GM15510 (cell line): ENCODE data around the gene MKI67.

Source experiments
- POLR2A ChIP-seq: IDR thresholded peaks from 3 replicates; pipeline ENCODE4 v1.6.1; 2011; ENCODE audit warnings: borderline replicate concordance; ENCODE audit not compliant: insufficient read length; ENCODE audit errors: extremely low read depth

The MKI67 gene

DNA sequence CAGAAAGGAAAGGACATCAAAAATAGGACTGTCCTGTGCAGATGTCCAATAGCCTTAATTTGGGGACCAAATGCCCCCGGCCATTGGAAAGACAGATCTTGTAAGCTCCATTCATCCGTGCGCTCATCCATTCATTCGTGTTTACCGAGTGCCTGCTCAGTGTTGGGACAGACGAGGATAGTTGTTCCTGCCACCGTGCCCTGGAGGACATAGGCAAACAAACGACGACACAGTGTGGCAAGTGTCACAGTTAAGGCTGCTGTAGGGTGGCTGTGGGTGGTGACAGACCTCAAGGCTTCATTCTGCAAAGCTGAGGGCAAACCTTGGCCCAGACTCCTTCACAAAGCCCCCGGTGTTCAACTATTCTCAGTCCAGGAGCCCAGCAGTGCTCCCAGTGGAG is 27.6 kb downstream of the MKI67 start:
- no peak for TF ChIP-seq POLR2A

DNA sequence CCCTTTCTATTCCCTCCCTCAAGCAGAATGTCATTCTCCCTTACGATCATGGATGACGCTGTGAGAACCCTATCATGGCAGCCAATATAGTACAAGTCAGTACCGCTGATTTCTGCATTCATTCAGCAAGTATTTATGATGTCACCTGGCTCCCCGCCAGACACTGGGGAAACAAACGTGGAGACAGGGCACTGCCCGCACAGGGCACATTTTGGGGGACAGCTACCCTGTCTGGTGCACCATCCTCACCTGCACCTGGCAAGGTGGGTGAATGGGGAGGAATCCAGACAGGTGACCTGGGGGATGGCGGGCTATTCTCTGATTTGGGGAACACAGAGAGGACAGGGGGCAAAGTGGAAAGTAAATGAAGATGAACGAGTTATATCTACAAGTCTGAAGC is 28.4 kb downstream of the MKI67 start:
- no peak for TF ChIP-seq POLR2A

DNA sequence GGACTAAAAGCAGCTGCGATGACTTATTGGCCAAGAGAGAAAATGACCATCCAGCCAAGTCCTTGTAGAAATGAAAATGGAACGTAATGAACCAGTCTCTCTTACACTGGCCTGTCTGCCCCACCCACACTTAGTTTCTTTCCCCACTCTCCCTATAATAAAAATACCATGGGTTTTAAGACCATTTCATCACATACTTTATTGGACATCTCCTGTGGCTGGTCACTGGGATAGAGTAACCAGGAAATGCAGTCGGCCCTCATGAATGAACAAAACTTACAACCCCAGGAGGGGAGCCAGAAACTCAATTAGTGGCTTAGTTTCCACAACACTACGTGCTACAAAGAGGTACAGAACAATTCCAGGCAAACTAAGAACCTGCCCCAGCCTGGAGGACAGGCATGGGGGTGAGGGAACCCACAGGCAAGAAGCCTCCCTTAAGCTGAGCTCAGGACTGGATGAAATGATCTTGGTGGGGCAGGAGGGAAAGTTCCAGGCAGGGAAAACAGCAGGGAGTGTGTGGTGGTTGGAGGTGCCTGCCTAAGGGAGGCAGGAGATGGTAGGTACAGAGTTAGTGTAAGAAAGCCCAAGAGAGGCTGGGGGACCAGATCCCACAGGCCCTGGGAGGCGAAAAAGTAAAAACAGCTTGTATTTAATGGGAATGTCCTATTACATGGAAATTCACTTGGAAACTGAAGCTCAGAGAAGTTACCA is 29.6 kb downstream of the MKI67 start:
- TF ChIP-seq POLR2A = no peak

DNA sequence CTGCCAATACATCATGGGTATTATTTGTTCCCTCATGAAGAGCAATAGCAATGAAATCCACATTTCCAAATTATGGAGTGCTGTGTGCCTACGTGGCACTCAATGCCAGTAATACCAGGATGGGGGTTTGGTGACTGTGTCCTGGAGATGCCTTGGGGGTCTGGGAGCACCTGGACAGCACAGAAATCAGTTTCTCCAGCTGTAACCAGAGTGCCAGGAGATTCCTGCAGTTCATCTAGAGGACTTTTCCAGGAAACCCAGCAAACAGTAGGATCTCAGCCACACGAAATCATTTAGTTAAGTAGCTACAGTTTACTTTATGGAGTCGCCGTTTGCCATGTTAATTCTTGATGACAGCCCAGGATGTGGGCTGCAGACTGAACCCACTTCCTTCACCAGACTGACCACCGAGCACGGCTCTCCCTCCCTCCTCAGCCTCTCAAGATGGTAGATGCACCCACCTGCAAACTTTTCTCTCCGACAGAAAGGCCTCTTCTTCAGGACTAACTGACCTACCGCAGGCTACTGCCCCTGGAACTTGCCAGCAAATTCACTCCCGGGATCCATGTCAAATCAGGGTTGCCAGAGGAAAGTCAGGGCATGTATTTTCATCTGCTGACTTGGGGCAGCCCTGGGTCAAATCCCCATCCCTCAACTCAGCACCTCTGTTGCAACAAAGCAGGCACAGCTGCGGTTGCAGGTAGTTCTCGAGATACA is 30.3 kb downstream of the MKI67 start:
- TF ChIP-seq POLR2A = no peak

DNA sequence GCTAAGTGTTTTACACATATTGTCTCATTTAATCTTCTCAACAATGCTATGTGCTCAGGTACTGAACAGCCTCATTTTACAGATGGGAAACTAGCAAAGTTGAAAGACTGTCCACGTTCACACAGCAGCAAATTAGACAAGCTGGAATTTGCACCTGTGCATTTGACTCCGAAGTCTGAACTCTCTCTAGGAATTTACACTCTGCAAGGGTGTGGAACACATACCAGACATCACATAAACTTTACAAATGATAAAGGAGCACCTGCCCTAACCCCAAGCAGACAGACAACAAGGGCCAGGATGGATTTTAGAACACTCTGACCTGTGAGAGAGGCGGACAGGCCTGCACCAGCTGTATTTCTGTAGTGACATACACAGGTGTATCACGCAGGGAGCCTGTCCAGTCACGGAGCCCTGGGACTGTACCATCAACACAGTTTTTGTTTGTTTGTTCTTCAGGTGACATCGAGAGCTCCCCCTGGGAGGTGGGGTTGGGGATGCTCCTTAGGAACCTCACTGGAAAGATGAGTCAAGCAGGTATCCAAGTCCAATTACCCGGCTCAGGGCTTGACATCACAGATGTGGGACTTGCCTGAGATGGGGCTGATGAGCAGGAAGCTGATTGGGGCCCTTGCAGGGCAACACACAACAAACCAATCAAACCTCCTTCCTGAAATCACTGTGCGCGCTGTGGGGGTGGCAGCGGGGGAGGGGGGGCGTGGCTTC is 31.0 kb downstream of the MKI67 start:
- TF ChIP-seq POLR2A = no peak

DNA sequence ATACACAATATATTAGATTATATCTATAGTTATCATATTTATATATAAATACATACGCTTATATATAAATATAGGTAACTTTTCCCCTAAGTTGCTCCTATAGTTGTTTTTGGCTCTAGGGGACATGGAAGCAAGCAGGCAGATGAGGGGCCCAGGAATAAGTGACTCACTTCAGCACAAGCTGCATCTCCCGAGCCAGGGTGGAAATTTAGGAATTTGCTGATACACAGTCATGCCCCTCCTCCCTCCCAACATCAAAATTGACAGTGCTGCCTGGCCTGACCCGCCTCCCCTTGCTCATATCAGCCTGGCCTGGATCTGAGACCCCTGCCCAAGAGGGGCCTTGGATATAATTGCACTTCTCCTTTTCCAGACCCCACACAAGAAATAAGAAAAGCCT is 33.8 kb downstream of the MKI67 start:
- no peak for TF ChIP-seq POLR2A

DNA sequence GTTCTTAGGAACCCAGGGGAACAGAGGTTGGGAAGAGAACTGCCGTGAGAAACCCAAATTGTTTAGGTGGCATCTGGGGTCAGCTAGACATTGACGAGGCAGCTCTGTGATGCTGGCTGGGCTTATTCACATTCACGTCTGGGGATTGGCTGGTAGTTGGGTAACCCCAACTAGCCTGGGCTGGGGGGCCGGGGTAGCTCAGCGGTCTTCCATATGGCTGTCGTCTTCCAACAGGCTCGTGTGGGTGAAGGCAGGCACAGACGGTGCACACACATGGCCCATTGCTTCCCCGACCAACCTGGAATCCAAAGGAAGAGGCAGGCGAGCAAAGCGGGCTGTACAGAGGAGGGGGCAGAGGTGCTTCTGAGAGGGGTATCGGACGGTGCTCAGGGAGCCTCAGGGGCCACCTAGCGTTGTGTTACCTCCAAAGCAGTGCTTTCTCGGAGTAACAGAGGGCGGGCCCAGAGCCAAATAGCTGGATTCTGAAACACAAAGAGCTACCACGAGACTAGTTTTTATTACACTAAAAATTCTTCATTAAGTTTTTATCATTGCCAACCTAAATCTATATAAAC is 34.5 kb downstream of the MKI67 start:
- TF ChIP-seq POLR2A = no peak

DNA sequence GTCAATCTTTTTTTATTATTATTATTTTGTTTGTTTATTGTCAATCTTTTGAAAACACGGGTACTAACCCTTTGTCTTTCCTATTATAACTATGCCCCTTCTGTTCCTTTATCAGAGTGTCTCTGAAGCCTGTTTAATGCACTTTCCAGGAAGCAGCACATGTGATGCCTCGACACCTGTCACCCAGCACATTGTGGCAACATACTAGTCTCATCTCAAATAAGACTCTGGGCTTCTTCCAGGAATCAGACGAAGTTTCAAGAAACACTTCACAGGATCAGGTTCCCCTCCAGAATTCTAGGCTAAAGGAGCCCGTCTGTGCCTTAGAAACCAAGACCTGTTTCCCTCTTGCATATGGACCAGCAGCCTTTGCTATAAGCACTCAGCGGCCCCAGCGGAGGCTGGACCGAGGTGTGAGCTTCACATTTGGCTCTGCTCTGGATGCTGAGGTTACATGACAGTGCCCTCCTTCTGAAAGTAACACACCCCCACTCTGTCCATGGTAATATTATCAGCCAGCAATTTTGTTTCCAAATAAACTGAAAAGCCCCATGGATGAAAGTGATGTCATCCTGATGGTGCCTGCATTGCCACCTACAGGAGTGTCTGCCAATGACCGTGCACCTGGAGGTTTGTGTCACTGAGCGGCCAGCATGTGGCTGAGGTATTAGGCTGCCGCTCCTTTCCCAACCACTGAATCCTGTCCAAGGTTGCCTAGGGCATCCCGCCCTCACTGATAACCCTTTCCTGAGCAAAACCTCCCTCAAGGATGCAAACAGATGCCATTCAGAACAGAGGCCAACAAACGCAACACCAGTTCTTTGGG is 38.1 kb downstream of the MKI67 start:
- TF ChIP-seq POLR2A = no peak

DNA sequence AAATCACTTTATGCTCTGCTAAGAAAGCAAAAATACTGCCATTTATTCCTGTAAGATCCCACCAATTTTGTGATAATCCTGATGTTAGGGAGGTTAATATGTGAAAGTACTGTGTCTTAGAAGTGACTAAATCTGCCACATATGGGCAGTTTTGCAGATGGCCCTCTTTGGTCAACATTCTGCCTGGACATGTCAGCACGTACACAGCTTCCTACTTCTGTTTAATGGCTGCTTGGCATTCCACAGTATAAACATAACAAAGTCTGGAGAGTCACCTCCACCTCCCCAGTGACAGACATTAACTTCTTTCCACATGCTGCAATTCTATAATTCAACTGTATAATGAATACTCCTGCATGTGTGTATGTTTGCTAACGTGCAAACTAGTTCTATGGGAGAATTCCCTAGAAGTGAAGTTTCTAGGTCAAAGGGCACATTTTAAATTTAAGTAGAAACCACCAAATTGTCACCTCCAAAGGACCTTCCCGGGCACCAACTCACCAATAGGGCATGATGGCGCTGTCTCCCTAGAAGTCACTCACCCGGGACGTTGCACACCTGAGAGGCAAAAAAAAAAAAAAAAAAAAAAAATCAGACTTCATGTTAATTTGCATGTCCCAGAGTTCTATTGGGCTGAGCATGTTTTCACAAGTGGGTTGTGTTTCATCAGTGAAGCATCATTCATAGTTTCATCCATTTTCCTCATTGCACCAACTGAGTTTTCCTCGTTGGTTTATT is 38.9 kb downstream of the MKI67 start:
- no peak for TF ChIP-seq POLR2A

DNA sequence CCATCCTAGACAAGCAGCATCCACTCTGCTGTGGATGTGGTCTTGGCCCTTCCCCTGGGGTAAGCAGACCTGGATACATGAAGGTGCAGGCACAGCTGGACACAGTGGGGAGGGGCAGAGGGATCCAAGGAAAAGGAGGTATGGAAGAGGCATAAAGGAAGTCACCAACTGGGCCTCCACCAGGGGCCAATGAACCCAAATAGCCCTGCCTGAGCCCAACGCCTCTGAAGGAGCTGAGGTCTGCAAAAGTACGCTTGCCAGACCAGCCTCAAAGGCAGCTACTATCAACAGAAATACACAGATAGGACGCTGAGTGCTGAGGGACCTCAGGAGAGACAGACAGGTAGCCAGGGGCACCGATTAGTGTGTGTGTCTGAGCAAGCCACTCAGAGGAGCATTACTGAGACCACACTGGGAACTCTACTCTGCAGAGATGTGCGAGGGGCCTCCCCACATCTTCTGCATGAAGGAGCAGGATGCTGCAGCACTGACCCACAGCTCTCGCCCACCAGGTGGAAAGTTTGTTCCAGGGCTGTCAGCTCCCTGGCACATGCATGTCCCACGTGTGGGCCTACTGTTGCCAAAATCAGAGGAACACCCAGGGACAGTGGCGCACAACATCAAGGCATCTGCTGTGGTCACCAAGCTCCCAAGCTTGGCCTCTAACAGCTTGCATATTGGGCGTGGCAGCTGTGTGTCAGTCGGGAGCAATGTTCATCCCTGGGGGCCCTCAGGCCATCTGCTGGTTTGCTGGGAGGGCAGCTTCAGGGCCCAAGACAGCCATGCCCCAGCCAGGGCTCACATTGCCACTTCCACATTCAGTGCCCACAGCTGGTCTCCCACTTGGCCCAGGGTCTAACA is 40.0 kb downstream of the MKI67 start:
- TF ChIP-seq POLR2A = no peak

DNA sequence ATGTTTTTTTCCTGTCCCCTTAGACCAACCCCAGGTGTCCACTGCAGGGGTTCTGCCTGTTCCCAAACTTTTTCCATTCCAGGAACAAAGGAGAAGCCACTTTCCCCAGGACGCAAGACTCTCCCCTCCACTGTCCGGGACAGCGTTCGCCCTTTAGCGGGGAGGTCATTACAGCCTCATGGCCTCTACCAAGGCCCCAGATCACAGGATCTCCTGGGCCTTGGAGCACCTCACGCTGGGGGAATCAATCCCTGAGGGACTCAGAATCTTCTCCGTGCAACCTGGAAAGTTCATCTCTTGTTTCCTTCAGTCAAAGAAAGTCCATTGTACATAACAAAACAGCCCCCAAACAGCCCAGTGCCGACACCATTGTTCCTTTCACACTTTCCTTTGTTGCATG is 41.2 kb downstream of the MKI67 start:
- no peak for TF ChIP-seq POLR2A

DNA sequence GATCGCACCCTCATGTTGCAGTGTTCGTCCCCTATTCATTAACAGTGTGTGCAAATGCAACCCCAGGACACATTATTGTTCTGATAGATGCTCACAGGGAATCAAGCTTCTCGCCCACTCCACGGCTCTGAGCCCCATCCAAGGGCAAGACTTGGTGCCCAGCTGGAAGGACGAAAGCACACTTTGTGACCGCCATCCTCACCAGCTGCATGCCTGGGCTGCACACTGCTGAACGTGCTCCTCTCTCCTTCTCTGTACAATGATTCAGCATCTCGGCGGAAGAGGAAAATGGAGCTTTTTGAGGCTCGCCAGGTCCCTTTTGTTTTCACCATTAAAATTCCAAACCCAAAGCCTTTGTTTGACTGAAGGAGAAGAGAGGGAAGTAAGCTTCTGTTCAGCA is 41.9 kb downstream of the MKI67 start:
- TF ChIP-seq POLR2A = no peak
